Muscle of leg (tissue), 11 donors: ENCODE measurements around the gene COL10A1. TPM values are rescaled to one million over a fixed set of nuclear protein-coding genes. Genes with fewer than 3 reads are reported as not detected.

Experiments used
- DNase-seq: peaks from one replicate; pipeline ENCODE4 v3.0.0; 2013
- H3K27ac ChIP-seq: one replicate; pipeline ENCODE4 v1.5.1; 2013; ENCODE audit warnings: mild to moderate bottlenecking, low read length, control low read depth
- H3K27me3 ChIP-seq: one replicate; pipeline ENCODE4 v1.6.1; 2013; ENCODE audit warnings: low read length; ENCODE audit not compliant: control insufficient read depth, insufficient read depth
- H3K36me3 ChIP-seq: one replicate; pipeline ENCODE4 v1.6.1; 2013; ENCODE audit warnings: low read length; ENCODE audit not compliant: control insufficient read depth, insufficient read depth
- H3K4me1 ChIP-seq: one replicate; pipeline ENCODE4 v1.6.1; 2013; ENCODE audit warnings: low read length; ENCODE audit not compliant: control insufficient read depth, insufficient read depth
- H3K4me3 ChIP-seq: one replicate; pipeline ENCODE4 v1.5.1; 2013; ENCODE audit warnings: low read length, control low read depth
- H3K9me3 ChIP-seq: replicated peaks from 2 replicates; pipeline ENCODE4 v1.6.1; 2013; ENCODE audit warnings: low read depth, low read length; ENCODE audit not compliant: control insufficient read depth
- WGBS: methylation state at CpG from one replicate; pipeline ENCODE4 v1.1.5; 2013; ENCODE audit warnings: missing lambda C conversion rate; ENCODE audit not compliant: insufficient coverage; 5-methylcytosine and 5-hydroxymethylcytosine counted together
- polyA plus RNA-seq, 8 donors: library from polyadenylated mRNA; unstranded; fragments of 120-200 nt; gene quantifications; one replicate each; pipeline versions ENCODE4 v1.2.1 to v1.2.3, GENCODE V29; 2013; ENCODE audit warnings: inconsistent platforms in 1 of 8, low replicate concordance in 1 of 8; ENCODE audit not compliant: insufficient read length in 8 of 8, insufficient read depth in 1 of 8
- total RNA-seq: library from RNA; stranded (reverse); fragments of 120-200 nt; gene quantifications from one replicate; pipeline ENCODE4 v1.2.4, GENCODE V29; 2013

The COL10A1 gene
- total and polyA plus RNA-seq, 9 donors, result 0.16 to 1.9 (median 0.33) TPM

GRCh38 chr6:116070101-116070500, 55.8 kb downstream of the COL10A1 start:
- WGBS, result no CpG with 5 or more reads among the region's 1 CpG
- Histone ChIP-seq H3K27ac (no peak overlapping the region), H3K27me3 (no peaks in the 10 kb centered on the region), H3K4me3 (no peak overlapping the region), H3K9me3 (no peaks in the 10 kb centered on the region), H3K4me1 (no peaks in the 10 kb centered on the region), H3K36me3 (no peaks in the 10 kb centered on the region)
- DNase-seq, result peak; percentile 4

Other genes starting within 250 kb of the COL10A1 start
- gene FRK, start 65.2 kb downstream of the COL10A1 start, total RNA-seq, result 0.40 TPM
- under 1 TPM; 0.43 to 0.79 (median 0.52) TPM for gene FRK, start 65.2 kb downstream of the COL10A1 start, polyA plus RNA-seq
- 8.2 TPM for gene NT5DC1, start 25.3 kb downstream of the COL10A1 start, total RNA-seq
- 10 to 100 TPM; 16.4 to 25.0 (median 20.7) TPM for gene NT5DC1, start 25.3 kb downstream of the COL10A1 start, polyA plus RNA-seq
- 11.8 TPM for gene TSPYL4, start 127.9 kb upstream of the COL10A1 start, total RNA-seq
- 10 to 100 TPM; 14.8 to 25.2 (median 19.5) TPM for gene TSPYL4, start 127.9 kb upstream of the COL10A1 start, polyA plus RNA-seq
- 41.9 TPM for gene TSPYL1, start 153.8 kb upstream of the COL10A1 start, total RNA-seq
- 10 to 100 TPM; 43.8 to 65.8 (median 54.5) TPM for gene TSPYL1, start 153.8 kb upstream of the COL10A1 start, polyA plus RNA-seq
- 38.3 TPM for gene DSE, start 244.8 kb upstream of the COL10A1 start, total RNA-seq
- 10 to 100 TPM; 23.7 to 42.3 (median 29.7) TPM for gene DSE, start 244.8 kb upstream of the COL10A1 start, polyA plus RNA-seq